GM21717 (cell line): ENCODE data around the gene TOM1L2.
"Not testable (repeated sequence)": the region's sequence is repeated elsewhere in the genome, so short reads cannot be mapped to it uniquely, and the experiment has no call there.

Experiments
- ATAC-seq: cut with Tn5 transposase; IDR thresholded peaks from one replicate; pipeline ENCODE4 v1.9.1; 2021; ENCODE audit warnings: mild to moderate bottlenecking, moderate library complexity; ENCODE audit not compliant: unreplicated experiment

TOM1L2 gene

GRCh38 chr17:17944743-17945142 lies 27.5 kb downstream of the TOM1L2 start:
- no peak for ATAC-seq

DNA sequence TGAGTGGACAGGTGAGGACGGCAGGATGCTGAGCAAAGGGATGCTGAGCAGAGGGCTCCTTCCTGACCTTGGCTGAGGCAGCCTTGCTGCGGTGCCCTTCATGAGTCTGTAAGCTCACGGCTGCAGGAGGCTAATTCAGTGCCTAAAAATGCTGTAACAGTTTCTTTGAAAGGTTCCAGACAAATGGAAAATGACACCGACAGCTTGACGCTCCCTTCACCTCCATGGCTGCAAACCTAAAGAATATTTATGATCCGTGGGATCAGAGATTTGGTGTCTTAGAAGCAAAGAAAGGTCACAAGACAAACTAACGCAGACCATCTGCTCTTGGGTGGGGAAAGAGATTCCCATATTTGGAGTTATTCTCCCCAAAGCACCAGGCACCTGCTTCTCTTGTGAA lies 28.0 kb downstream of the TOM1L2 start:
- no peak for ATAC-seq

GRCh38 chr17:17943281-17943984 lies 28.8 kb downstream of the TOM1L2 start:
- ATAC-seq, result no peak

GRCh38 chr17:17942846-17943245 lies 29.4 kb downstream of the TOM1L2 start:
- ATAC-seq, result no peak

- no peak for ATAC-seq
These were observed 31.2 kb downstream of the TOM1L2 start for GRCh38 chr17:17941015-17941414.

- ATAC-seq, result no peak
These were observed 31.7 kb downstream of the TOM1L2 start for GRCh38 chr17:17940441-17940911.

DNA sequence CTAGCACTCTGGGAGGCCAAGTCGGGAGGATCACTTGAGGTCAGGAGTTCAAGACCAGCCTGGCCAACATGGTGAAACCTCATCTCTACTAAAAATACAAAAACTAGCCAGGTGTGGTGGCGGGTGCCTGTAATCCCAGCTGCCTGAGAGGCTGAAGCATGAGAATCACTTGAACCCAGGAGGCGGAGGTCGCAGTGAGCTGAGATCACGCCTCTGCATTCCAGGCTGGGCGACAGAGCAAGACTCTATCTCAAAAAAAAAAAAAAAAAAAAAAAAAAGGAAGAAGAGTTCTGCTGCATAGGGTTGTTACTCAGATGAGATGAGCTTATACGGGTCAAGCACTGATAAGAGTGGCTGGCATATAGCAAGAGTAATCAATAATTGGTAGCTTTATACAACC lies 32.3 kb downstream of the TOM1L2 start:
- not testable (repeated sequence) for ATAC-seq

DNA sequence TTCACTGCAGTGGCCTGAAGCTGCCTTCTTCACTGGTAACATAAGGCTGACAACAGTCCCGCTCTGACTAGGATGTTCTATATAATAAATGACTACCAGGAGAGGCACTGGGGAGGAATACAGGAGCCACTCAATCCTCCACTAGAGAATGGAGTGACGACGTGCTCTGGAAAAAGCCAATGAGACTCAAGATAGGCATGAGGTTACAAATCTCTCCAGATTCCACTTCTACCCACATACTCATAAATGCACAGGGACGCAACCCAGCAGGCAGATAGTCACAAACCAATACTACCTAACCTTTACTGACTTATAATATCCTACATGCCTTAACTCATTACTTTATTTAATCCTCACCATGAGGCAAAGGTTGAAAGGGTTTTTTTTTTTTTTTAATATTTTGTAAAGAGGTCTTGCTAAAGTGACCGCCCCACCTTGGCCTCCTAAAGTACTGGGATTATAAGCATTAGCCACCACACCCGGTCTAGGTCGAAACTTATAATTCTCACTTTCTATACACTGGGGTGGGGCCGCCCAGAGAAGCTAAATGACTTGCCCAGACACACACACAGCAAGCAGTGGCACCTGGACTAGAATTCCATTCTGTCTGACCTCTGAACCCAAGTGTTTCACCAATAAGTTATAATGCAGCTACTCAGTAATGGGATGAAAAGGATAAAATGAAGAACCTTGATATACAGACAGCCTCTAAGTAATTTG lies 33.7 kb downstream of the TOM1L2 start:
- ATAC-seq, result no peak

GRCh38 chr17:17937958-17938357 lies 34.2 kb downstream of the TOM1L2 start:
- ATAC-seq, result no peak

DNA sequence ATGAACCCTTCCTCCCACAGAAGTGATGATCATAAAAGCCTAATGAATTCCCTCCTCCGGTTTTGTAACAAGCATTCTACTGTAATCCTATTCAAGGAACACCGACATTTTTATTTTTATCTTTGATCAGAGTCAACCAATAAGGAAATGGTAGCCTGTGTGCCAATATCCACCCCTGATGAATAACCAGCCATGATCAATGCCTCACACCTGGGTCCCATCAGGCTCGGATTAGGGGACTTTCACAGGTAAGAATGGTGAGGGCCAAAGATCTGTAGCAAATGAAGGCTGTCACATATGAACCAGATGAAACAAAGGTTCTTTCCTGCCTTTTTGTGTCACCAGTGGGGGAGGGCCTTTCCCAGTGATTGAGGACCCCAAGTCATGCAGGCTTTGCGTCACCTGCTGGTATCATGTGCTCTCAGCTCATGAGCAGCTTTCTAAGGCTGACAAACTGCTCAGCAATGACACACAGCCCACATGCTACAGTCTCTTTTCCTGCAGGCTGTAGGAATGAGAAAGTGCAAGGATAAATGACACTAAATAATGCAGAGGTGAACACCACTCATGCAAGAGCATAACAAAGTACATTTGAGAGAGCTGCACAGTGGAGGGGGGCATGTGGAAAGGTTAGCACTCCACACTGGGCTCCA lies 34.9 kb downstream of the TOM1L2 start:
- no peak for ATAC-seq

DNA sequence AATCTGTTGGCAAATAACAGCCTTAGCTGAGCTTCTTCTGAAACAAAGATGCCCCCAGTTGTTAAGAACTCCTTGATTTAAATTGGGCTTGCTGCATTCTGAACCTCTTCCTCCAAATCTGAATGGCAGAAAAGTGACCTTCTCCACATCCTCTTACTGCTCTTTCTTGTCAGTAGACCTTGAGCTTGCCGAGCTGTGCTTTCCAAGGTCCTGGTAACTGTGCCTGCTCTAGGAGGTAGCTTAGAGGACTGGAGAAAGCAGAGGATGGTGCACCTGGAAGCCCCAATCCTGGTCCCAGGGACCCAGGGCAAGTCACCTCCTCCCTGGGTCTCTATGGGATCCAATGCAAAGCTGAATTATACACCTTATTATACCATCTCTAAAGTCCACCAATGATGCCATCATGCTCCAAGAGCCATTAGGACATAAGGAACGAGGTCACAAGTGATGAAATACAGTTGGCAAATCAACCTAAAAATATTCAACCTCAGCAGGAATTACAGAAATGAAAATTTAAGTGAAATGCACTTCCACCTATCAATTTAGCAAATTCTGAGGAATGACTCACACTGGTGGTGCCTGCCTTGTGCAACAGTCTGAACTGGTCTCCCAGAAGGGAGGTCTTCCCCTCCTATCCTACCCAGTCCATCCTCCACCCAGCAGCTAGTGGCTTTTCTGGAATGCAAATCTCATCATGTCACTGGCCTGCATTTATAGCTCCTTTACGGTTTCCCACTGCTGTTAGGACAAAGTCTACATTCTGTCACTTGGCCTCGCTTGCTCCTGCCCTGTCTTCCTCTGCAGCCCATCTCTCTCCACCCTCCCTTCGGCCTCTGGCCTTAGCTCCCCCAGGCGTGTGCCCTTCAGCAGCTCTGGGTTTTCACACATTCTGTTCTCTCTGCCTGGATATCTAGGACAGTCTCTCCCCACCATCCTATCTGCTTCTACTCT lies 36.6 kb downstream of the TOM1L2 start:
- no peak for ATAC-seq

GRCh38 chr17:17934806-17935205 lies 37.4 kb downstream of the TOM1L2 start:
- no peak for ATAC-seq

DNA sequence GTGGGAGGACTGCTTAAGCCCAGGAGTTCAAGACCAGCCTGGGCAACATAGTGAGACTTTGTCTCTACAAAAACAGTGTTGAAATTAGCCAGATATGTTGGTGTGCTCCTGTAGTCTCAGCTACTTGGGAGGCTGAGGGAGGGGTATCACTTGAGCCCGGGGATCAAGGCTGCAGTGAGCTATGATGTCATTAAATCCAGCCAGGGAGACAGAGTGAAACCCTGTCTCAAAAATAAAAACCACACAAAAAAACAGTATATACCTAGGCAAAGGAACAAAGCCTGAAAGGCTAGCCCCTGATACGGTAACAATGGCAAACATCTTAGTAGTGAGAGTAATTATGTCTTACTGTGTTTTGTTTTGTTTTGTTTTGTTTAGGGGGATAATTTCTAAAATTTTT lies 38.0 kb downstream of the TOM1L2 start:
- no peak for ATAC-seq

- no peak for ATAC-seq
These were observed 38.4 kb downstream of the TOM1L2 start for GRCh38 chr17:17933775-17934174.

- no peak for ATAC-seq
These were observed 41.0 kb downstream of the TOM1L2 start for GRCh38 chr17:17931159-17931558.

DNA sequence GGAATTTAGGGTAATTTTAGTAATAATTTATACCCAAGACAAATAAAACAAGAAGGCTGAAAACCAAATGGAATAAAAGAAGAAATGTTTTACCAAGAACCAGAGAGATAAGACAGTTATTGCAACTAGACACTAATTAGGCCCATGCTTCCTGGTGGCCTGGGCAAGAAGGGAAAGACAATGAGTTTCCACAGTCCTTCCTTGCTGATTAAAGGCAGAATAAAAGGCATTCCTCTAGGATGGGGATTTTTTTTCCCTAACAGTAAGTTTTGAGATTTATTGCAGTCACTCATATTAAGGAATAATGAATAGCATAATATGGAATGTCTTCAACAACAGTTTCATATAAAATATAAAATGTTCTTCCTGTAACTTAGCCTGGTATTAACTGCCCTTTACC lies 41.5 kb downstream of the TOM1L2 start:
- ATAC-seq, result no peak

DNA sequence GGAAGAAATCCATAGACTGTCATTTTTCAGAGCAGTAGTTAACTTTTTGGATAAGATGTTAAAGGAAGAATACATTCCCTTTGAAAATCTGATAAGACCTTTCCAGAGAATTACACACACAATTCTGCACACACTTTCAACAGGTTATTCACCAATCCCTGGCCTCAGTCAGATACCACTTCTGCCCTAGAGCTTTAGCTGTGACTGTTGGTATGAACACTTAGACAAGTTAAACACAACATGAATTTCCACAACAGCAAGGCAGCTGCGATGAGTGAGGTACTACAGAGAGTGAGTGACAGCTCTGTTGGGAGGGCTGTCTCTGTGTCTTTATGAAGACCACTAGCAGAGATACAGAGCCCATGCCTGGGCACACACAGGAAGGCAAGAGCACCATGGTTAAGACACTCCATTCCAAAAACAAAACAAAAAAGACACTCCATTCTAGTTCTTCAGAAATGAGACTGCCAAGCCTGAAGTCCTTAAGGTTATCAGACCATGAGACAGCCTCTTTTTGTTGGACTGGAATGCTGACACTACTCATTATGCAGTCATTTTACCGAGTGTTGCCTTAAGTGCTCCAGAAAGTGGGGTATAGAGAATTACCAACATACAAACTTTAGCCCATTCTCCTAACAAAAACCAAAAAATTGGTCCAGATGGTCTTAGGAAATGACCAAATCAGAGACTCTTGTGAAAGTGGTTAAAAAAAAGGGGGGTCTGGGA lies 42.4 kb downstream of the TOM1L2 start:
- ATAC-seq, result no peak

DNA sequence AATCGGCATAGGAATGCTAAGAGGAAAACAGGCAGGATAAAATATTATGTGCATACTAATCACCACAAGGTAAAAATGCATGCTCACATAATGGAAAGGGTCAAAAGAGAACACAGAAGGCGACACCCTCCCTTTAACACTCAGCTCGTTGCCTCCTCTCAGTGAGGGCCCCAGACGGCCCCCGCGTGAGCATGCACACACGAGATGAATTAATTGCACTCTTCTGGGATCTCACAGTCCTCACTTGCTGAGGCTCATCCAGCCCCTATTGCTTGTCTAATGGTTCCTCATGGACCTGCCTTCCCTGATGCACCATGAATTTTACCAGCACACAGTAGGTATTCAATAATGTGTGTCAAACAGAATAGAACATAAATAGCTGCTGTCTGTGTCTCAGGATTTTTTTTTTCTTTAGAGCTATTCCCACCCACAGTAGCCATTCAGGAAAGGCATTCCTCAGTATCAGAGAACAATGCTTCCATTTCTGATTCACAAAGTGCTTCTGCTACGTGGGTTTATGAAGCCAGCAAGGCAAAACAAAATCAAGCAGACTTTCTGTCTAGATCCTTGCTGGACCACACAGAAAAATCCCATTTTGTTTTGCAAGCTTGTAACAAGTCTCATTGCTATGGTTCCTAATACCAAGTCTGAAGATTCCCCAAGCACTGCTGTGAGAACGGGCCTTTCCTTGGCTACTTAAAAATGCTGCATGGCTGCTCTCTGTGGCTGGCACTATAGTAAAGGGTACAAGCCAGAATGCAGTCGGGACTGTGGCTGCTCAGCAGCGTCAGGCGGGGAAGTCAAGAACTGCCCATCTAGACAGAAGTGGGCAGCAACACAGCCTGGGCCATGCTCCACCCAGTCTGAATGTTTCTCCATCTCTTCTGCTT lies 43.6 kb downstream of the TOM1L2 start:
- no peak for ATAC-seq

GRCh38 chr17:17926840-17927449 lies 45.3 kb downstream of the TOM1L2 start:
- no peak for ATAC-seq
